ENCODE measurements around the gene BTBD16. TPM values are rescaled to one million over a fixed set of nuclear protein-coding genes. Genes with fewer than 3 reads are reported as not detected.

Gene BTBD16
- total and polyA plus RNA-seq, 2 of the 4 experiments (the other 2 are of a cell fraction), result not detected

- Histone ChIP-seq H3K14ac (replicated peaks; ENCODE audit: low read depth, low read length) (no peak overlapping the region), H3K9ac (ENCODE audit: low read depth, low read length) (no peak overlapping the region), H2BK15ac (ENCODE audit: low read depth, low read length) (no peak overlapping the region), H4K91ac (ENCODE audit: insufficient read depth, low read depth, low read length) (no peak overlapping the region), H2AK9ac (replicated peaks; ENCODE audit: low read depth, low read length, poor library complexity) (no peak overlapping the region), H3K23ac (ENCODE audit: low read depth, low read length) (no peak overlapping the region), H2BK5ac (ENCODE audit: low read depth, low read length, poor library complexity, severe bottlenecking) (no peak overlapping the region), H2BK20ac (ENCODE audit: low read depth, low read length) (no peak overlapping the region), H3K56ac (ENCODE audit: extremely low read depth, insufficient read depth, low read length) (no peak overlapping the region), H3K36me3 (ENCODE audit: control insufficient read depth, insufficient read depth, low read length) (no peaks in the 10 kb centered on the region), H4K20me1 (ENCODE audit: insufficient read depth, low read length) (no peaks in the 10 kb centered on the region), H2BK120ac (ENCODE audit: low read depth, low read length) (no peak overlapping the region), H3K4me2 (ENCODE audit: low read depth, low read length) (no peak overlapping the region), H3K4me3 (ENCODE audit: insufficient read depth, low read depth, low read length) (no peak overlapping the region), H2AFZ (replicated peaks; ENCODE audit: low read length, poor library complexity) (no peak overlapping the region), H3K79me1 (ENCODE audit: low read depth in 1 of 2, low read length in 2 of 2) (no peaks in the 10 kb centered on the region), H4K8ac (ENCODE audit: low read depth in 2 of 2, low read length in 2 of 2) (no peak overlapping the region), H3K4ac (ENCODE audit: low read depth, low read length) (no peak overlapping the region), H3K9me1 (ENCODE audit: insufficient read depth, low read length) (0 out of 2 replicates have a peak, but pooled peaks cover 2% of the 10 kb centered on the region), H3K4me1 (ENCODE audit: control insufficient read depth, insufficient read depth, low read length) (peaks cover 5% of the 10 kb centered on the region), H3K18ac (ENCODE audit: low read depth, low read length) (no peak overlapping the region), H4K5ac (ENCODE audit: low read depth, low read length) (no peak overlapping the region), H2AK5ac (ENCODE audit: low read depth, low read length) (no peak overlapping the region), H3K9me3 (ENCODE audit: control insufficient read depth, insufficient read depth, low read length) (no peaks in the 10 kb centered on the region), H3K27ac (ENCODE audit: insufficient read depth, low read length) (no peak overlapping the region), H3K27me3 (ENCODE audit: control insufficient read depth, insufficient read depth, low read length) (peaks cover 17% of the 10 kb centered on the region; the same call in 1 of the 2 replicates)
- BruUV-seq (replicated peaks), result no TSS peak
- ATAC-seq (ENCODE audit: low read depth), result no peak
- no peak for TF ChIP-seq MXI1 (IDR thresholded peaks at IDR 0.05; ENCODE audit: borderline replicate concordance, low read depth, low read length)
- intact Hi-C loops (cut with micrococcal nuclease), result no loop called here
- 40% methylated on average over 1 of the region's 8 CpGs; no CpG with 5 or more reads in 1 of the 2 experiments for WGBS, 2 experiments (ENCODE audit: extremely low coverage in 2 of 2, insufficient read length in 1 of 2)
- ChIA-PET CTCF (interaction anchor here (1.4 kb wide), 1 partner anchor 9 kb away, joined by 4 read pairs; no protein-coding TSS in a partner anchor), POLR2A (ENCODE audit: unreplicated experiment) (no interaction called here)
- in situ Hi-C loops (cut with MboI; ENCODE audit: low sequenced_read_pairs), result loop anchor here (5.0 kb wide), 2 partner anchors 136 to 271 kb away; no protein-coding TSS in a partner anchor
- dilution Hi-C loops (cut with HindIII; ENCODE audit: low sequenced_read_pairs, unreplicated experiment), result no loop called here
- DNase-seq, result no peak
These were observed 25.4 kb downstream of the BTBD16 start for GRCh38 chr10:122296363-122297120.

All from IMR-90 (cell line).